Measurements from ENCODE around the gene DNAJA1. TPM values are rescaled to one million over a fixed set of nuclear protein-coding genes. Genes with fewer than 3 reads are reported as not detected.

The DNAJA1 gene
- 53.0 and 93.5 TPM in 2 replicates for total RNA-seq

GRCh38 chr9:33024966-33025571, at the start of gene DNAJA1:
DNAJA1 (plus strand) TSS chr9:33025273; CDS start chr9:33026485, 1,212 bp downstream.

GRCh38 chr9:33076046-33077004, 51.3 kb downstream of the DNAJA1 start, which contains the start of gene SMU1:
SMU1 (minus strand) TSS chr9:33076674; CDS start chr9:33076608, 66 bp downstream.

Other genes with a start within 250 kb of the DNAJA1 start
- gene TMEM215, start 241.7 kb upstream of the DNAJA1 start, total RNA-seq: not detected in 2 replicates
- 38.6 and 63.0 TPM in 2 replicates for gene APTX, start 23.6 kb upstream of the DNAJA1 start, total RNA-seq
- gene SMU1, start 51.4 kb downstream of the DNAJA1 start, total RNA-seq: 14.8 and 18.0 TPM in 2 replicates
- 82.0 and 117 TPM in 2 replicates for gene B4GALT1, start 142.1 kb downstream of the DNAJA1 start, total RNA-seq
- not detected in 2 replicates for gene SPINK4, start 214.9 kb downstream of the DNAJA1 start, total RNA-seq
- gene BAG1, start 239.4 kb downstream of the DNAJA1 start, total RNA-seq: 27.8 and 33.8 TPM in 2 replicates
- 64.1 and 68.0 TPM in 2 replicates for gene CHMP5, start 239.8 kb downstream of the DNAJA1 start, total RNA-seq